ENCODE measurements around the gene ZFYVE16. TPM values are rescaled to one million over a fixed set of nuclear protein-coding genes. Genes with fewer than 3 reads are reported as not detected.
A peak's percentile ranks its signal among the peaks of the same experiment; 100 is the strongest.

The ZFYVE16 gene
- total and polyA plus RNA-seq, 2 of the 13 experiments (the other 11 are each of a cell fraction or from before 2014, with no cell fraction given) = 9.3 to 33.3 TPM

GRCh38 chr5:80406980-80407734 is 707 bp upstream of the ZFYVE16 start (continued):
- no peak for TF ChIP-seq HNF1A (IDR thresholded peaks at IDR 0.05; ENCODE audit: low read depth)
- no peak; the same call in 1 of the 2 replicates for TF ChIP-seq HNF1A (CRISPR knock-in tag; IDR thresholded peaks at IDR 0.05; ENCODE audit: borderline replicate concordance)
- no peak for TF ChIP-seq ZNF431 (CRISPR knock-in tag; IDR thresholded peaks at IDR 0.05; ENCODE audit: borderline replicate concordance, low read depth)
- no peak for TF ChIP-seq ZFP1 (CRISPR knock-in tag; IDR thresholded peaks at IDR 0.05)
- no peak for TF ChIP-seq ARID3A (IDR thresholded peaks at IDR 0.05; ENCODE audit: low read depth, low read length)
- no peak for TF ChIP-seq HMGXB3 (CRISPR knock-in tag; IDR thresholded peaks at IDR 0.05; ENCODE audit: borderline replicate concordance)
- TF ChIP-seq ZBTB21 (CRISPR knock-in tag; IDR thresholded peaks at IDR 0.05) = 0 out of 2 replicates have a peak, but pooled peaks have one; percentile 5
- TF ChIP-seq HNRNPUL1 (IDR thresholded peaks at IDR 0.05; ENCODE audit: low read depth, low read length) = no peak
- TF ChIP-seq PBX3 (CRISPR knock-in tag; IDR thresholded peaks at IDR 0.05; ENCODE audit: borderline replicate concordance) = no peak
- TF ChIP-seq MYC (CRISPR knock-in tag; IDR thresholded peaks at IDR 0.05; ENCODE audit: borderline replicate concordance) = no peak; the same call in 1 of the 2 replicates
- TF ChIP-seq DMTF1 (CRISPR knock-in tag; IDR thresholded peaks at IDR 0.05) = no peak
